ENCODE results near the gene PPT1. TPM values are rescaled to one million over a fixed set of nuclear protein-coding genes. Genes with fewer than 3 reads are reported as not detected.

Gene PPT1
- polyA plus RNA-seq, 1 of the 3 experiments (the other 2 are of a cell fraction): 26.0 TPM

- peaks cover 7 to 30% of the 10 kb centered on the region in 2 experiments for H3K36me3 ChIP-seq (replicated peaks in 1 of 2; ENCODE audit: control insufficient read depth in 1 of 2, insufficient read depth in 2 of 2, low read length in 1 of 2)
- H4K20me1 ChIP-seq (ENCODE audit: insufficient read depth): peaks cover 100% of the 10 kb centered on the region
- peaks cover 100% of the 10 kb centered on the region for H3K79me2 ChIP-seq (ENCODE audit: insufficient read depth)
- peaks cover 7% of the 10 kb centered on the region for H3F3A ChIP-seq (replicated peaks; ENCODE audit: insufficient read depth)
- no peak overlapping the region for H3K4me3 ChIP-seq (ENCODE audit: low read depth in 2 of 2, low read length in 1 of 2)
- no peak overlapping the region for H2AFZ ChIP-seq (ENCODE audit: low read depth)
- H3K9ac ChIP-seq: no peak overlapping the region
- H3K4me2 ChIP-seq: no peak overlapping the region
- CTCF ChIA-PET: interaction anchor here (0.8 to 3.6 kb wide), 4 partner anchors 18 to 76 kb away, joined by 3 to 10 read pairs (median 3); no protein-coding TSS in a partner anchor
- peaks cover 0 to 6% of the 10 kb centered on the region in 2 experiments; a peak in 1 of 4 replicates for H3K4me1 ChIP-seq (ENCODE audit: control insufficient read depth in 1 of 2, insufficient read depth in 2 of 2, low read depth in 1 of 2, low read length in 1 of 2)
- H3K27ac ChIP-seq (ENCODE audit: low read depth in 2 of 2, low read length in 1 of 2): no peak overlapping the region
- H3K9me3 ChIP-seq: no peaks in the 10 kb centered on the region
- H3K9me2 ChIP-seq: no peaks in the 10 kb centered on the region
- POLR2A ChIA-PET: no interaction called here
- TF ChIP-seq, protein P1, sequence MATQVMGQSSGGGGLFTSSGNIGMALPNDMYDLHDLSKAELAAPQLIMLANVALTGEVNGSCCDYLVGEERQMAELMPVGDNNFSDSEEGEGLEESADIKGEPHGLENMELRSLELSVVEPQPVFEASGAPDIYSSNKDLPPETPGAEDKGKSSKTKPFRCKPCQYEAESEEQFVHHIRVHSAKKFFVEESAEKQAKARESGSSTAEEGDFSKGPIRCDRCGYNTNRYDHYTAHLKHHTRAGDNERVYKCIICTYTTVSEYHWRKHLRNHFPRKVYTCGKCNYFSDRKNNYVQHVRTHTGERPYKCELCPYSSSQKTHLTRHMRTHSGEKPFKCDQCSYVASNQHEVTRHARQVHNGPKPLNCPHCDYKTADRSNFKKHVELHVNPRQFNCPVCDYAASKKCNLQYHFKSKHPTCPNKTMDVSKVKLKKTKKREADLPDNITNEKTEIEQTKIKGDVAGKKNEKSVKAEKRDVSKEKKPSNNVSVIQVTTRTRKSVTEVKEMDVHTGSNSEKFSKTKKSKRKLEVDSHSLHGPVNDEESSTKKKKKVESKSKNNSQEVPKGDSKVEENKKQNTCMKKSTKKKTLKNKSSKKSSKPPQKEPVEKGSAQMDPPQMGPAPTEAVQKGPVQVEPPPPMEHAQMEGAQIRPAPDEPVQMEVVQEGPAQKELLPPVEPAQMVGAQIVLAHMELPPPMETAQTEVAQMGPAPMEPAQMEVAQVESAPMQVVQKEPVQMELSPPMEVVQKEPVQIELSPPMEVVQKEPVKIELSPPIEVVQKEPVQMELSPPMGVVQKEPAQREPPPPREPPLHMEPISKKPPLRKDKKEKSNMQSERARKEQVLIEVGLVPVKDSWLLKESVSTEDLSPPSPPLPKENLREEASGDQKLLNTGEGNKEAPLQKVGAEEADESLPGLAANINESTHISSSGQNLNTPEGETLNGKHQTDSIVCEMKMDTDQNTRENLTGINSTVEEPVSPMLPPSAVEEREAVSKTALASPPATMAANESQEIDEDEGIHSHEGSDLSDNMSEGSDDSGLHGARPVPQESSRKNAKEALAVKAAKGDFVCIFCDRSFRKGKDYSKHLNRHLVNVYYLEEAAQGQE (IDR thresholded peaks at IDR 0.05; ENCODE audit: low read depth, low read length): no peak
- TF ChIP-seq PBX3 (IDR thresholded peaks at IDR 0.05) (no peak), SIN3A (IDR thresholded peaks at IDR 0.05; ENCODE audit: borderline replicate concordance, low read depth, low read length) (no peak), GABPA (IDR thresholded peaks at IDR 0.05; ENCODE audit: low read depth) (no peak), ZBTB33 (IDR thresholded peaks at IDR 0.05; ENCODE audit: borderline replicate concordance, low read depth) (no peak), RFX5 (IDR thresholded peaks at IDR 0.05; ENCODE audit: low read length) (no peak), POLR2AphosphoS5 (IDR thresholded peaks at IDR 0.05; ENCODE audit: low read depth, low read length) (no peak), NFIC (IDR thresholded peaks at IDR 0.05; ENCODE audit: borderline replicate concordance) (no peak), USF1 (IDR thresholded peaks at IDR 0.05; ENCODE audit: borderline replicate concordance, low read depth) (no peak), NRF1 (IDR thresholded peaks at IDR 0.05; ENCODE audit: low read depth, low read length) (no peak), EZH2phosphoT487 (IDR thresholded peaks at IDR 0.05; ENCODE audit: borderline replicate concordance, low read depth) (no peak)
- 98% methylated on average over 2 of the region's 2 CpGs for WGBS (ENCODE audit: low lambda C conversion rate)
- H3K27me3 ChIP-seq (ENCODE audit: insufficient read depth): no peaks in the 10 kb centered on the region
- no peak for DNase-seq
These were observed 47.3 kb downstream of the PPT1 start for GRCh38 chr1:40049725-40050124.

All from SK-N-SH (cell line).